PFSK-1 (cell line): ENCODE data around the gene KLHL3.

Experiments
- POLR2AphosphoS5 ChIP-seq: IDR thresholded peaks from 2 replicates; pipeline ENCODE4 v1.6.1; 2012; ENCODE audit warnings: low read depth, mild to moderate bottlenecking, control low read depth, low read length, moderate library complexity
- REST ChIP-seq, 2 experiments: IDR thresholded peaks; 2 replicates each; pipeline versions ENCODE4 v1.6.1 to v1.8.0; 2011 to 2012; ENCODE audit warnings: low read depth in 2 of 2, low read length in 2 of 2, control low read depth in 1 of 2, inconsistent platforms in 1 of 2, mild to moderate bottlenecking in 1 of 2, moderate library complexity in 1 of 2; ENCODE audit not compliant: insufficient read depth in 1 of 2
- SIN3A ChIP-seq: IDR thresholded peaks from 2 replicates; pipeline ENCODE4 v1.6.1; 2012; ENCODE audit warnings: mild to moderate bottlenecking, low read length, moderate library complexity, borderline replicate concordance; ENCODE audit not compliant: insufficient read depth
- TAF1 ChIP-seq: IDR thresholded peaks from 2 replicates; pipeline ENCODE4 v1.6.1; 2012; ENCODE audit warnings: low read length, control low read depth, borderline replicate concordance; ENCODE audit not compliant: insufficient read depth

GRCh38 chr5:137727623-137728022, 8.3 kb downstream of the KLHL3 start:
- TF ChIP-seq REST (IDR thresholded peaks at IDR 0.05; ENCODE audit: insufficient read depth in 1 of 2, low read depth in 2 of 2, low read length in 2 of 2) (no peak), POLR2AphosphoS5 (no peak), SIN3A (no peak), TAF1 (no peak)
